A549 (cell line): ENCODE data around the gene ANO10.

Source experiments
- TF ChIP-seq, protein P1 (sequence below): fragments of >200 bp; sonication (Bioruptor Twin); formaldehyde crosslinking; IDR thresholded peaks from 3 replicates; pipeline ENCODE4 v1.5.1; 2016
- TF ChIP-seq, protein P2 (sequence below): IDR thresholded peaks from 2 replicates; pipeline ENCODE4 v1.6.1; 2012; ENCODE audit warnings: low read depth, borderline replicate concordance

DNA sequence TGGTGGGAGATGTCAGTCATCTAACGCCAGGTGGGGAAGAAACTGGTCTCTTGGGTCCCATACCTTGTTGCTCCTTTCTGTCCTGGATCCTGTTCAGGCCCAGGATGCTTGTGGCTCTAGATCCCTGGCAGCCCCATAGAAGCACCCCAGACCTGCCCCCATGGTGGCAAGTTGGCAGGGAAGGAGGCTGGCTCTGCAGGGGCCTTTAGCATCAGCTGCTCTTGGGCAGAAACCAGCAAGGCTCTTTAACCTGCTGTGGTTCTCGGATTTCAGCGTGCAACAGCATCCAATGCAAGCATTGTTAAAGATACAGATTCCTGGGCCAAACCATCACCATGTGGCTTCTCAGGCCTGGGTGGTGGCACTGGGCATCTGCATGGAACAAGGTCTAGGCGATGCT is 259.6 kb downstream of the ANO10 start:
- TF ChIP-seq, protein P1, sequence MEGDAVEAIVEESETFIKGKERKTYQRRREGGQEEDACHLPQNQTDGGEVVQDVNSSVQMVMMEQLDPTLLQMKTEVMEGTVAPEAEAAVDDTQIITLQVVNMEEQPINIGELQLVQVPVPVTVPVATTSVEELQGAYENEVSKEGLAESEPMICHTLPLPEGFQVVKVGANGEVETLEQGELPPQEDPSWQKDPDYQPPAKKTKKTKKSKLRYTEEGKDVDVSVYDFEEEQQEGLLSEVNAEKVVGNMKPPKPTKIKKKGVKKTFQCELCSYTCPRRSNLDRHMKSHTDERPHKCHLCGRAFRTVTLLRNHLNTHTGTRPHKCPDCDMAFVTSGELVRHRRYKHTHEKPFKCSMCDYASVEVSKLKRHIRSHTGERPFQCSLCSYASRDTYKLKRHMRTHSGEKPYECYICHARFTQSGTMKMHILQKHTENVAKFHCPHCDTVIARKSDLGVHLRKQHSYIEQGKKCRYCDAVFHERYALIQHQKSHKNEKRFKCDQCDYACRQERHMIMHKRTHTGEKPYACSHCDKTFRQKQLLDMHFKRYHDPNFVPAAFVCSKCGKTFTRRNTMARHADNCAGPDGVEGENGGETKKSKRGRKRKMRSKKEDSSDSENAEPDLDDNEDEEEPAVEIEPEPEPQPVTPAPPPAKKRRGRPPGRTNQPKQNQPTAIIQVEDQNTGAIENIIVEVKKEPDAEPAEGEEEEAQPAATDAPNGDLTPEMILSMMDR, result no peak
- TF ChIP-seq, protein P2, sequence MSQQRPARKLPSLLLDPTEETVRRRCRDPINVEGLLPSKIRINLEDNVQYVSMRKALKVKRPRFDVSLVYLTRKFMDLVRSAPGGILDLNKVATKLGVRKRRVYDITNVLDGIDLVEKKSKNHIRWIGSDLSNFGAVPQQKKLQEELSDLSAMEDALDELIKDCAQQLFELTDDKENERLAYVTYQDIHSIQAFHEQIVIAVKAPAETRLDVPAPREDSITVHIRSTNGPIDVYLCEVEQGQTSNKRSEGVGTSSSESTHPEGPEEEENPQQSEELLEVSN, result no peak
